Esophagus muscularis mucosa (tissue), 4 donors: ENCODE results near the gene P2RX1. TPM values are rescaled to one million over a fixed set of nuclear protein-coding genes. Genes with fewer than 3 reads are reported as not detected.
A peak's percentile ranks its signal among the peaks of the same experiment; 100 is the strongest.

ENCODE experiments used
- DNase-seq: peaks from one replicate; pipeline ENCODE4 v3.0.0-alpha.2; 2017; ENCODE audit errors: extremely low spot score
- H3K27ac ChIP-seq, 4 donors: fragments of 200-600 bp; sonication (generic); replicated peaks in 1 of 4; 1 replicate in 3 of 4; 2 replicates in 1 of 4; pipeline ENCODE4 v1.5.1; 2016 to 2019; ENCODE audit warnings: mild to moderate bottlenecking in 1 of 4
- H3K27me3 ChIP-seq, 4 donors: fragments of 200-600 bp; sonication (generic); one replicate each; pipeline versions ENCODE4 v1.5.1 to v1.6.0; 2016 to 2019
- H3K36me3 ChIP-seq, 4 donors: fragments of 200-600 bp; sonication (generic); one replicate each; pipeline ENCODE4 v1.5.1; 2016 to 2019
- H3K4me1 ChIP-seq, 4 donors: fragments of 200-600 bp; sonication (generic); one replicate each; pipeline ENCODE4 v1.5.1; 2016 to 2019
- H3K4me3 ChIP-seq, 4 donors: fragments of 200-600 bp; sonication (generic); 1 replicate in 2 of 4; 2 replicates in 2 of 4; pipeline ENCODE4 v1.5.1; 2016 to 2019; ENCODE audit warnings: mild to moderate bottlenecking in 4 of 4, moderate library complexity in 1 of 4
- H3K9me3 ChIP-seq, 4 donors: fragments of 200-600 bp; sonication (generic); 1 replicate in 3 of 4; 2 replicates in 1 of 4; pipeline ENCODE4 v1.5.1; 2016 to 2019
- EP300 ChIP-seq: sonication (generic); formaldehyde crosslinking; IDR thresholded peaks from one replicate; pipeline ENCODE4 v1.6.1; 2017; ENCODE audit warnings: antibody characterized with exemption
- POLR2A ChIP-seq: fragments of 450-650 bp; IDR thresholded peaks from one replicate; pipeline ENCODE4 v1.6.1; 2017; ENCODE audit warnings: antibody characterized with exemption, moderate library complexity, mild to moderate bottlenecking, low read depth
- POLR2AphosphoS5 ChIP-seq, 2 donors: sonication (generic); formaldehyde crosslinking; IDR thresholded peaks; one replicate each; pipeline ENCODE4 v1.6.1; 2017; ENCODE audit warnings: antibody characterized with exemption in 2 of 2
- WGBS: methylation state at CpG from one replicate; pipeline ENCODE4 v1.1.5; 2018; 5-methylcytosine and 5-hydroxymethylcytosine counted together
- intact Hi-C: fragments of 100-400 bp; cut with DNase I; formaldehyde crosslinking; loops from one replicate; pipeline ENCODE4 v1.15.1; 2023
- total RNA-seq, 4 donors: library from RNA; depleted of rRNA; stranded (reverse); fragments of >200 nt; gene quantifications; one replicate each; pipeline versions ENCODE4 v1.1.0 to v1.2.1, GENCODE V29; 2016
- TF ChIP-seq, protein P1 (sequence below), 3 experiments: fragments of 200-600 bp in 2 of 3; fragments of 450-650 bp in 1 of 3; sonication (generic) in 2 of 3; IDR thresholded peaks; one replicate each; pipeline ENCODE4 v1.5.1; 2017 to 2019; ENCODE audit warnings: antibody characterized with exemption in 3 of 3, mild to moderate bottlenecking in 2 of 3, moderate library complexity in 1 of 3

P2RX1 gene
- total RNA-seq, 4 donors from 2014 or later = 3.7 to 26.0 (median 10.2) TPM

- H3K4me3 ChIP-seq = peak within 1 kb of the TSS; percentile 60 to 88 (median 74)
- no peaks in the 10 kb centered on the region for H3K9me3 ChIP-seq
- H3K27me3 ChIP-seq = no peaks in the 10 kb centered on the region
- peaks cover 77 to 85% (median 80%) of the 10 kb centered on the region in 4 donors for H3K4me1 ChIP-seq
- intact Hi-C loops = no loop called here
- no peaks in the 10 kb centered on the region for H3K36me3 ChIP-seq
- peak; percentile 44 to 45 for TF ChIP-seq POLR2AphosphoS5 (IDR thresholded peaks at IDR 0.05)
- TF ChIP-seq POLR2A = no peak
- TF ChIP-seq, protein P1, sequence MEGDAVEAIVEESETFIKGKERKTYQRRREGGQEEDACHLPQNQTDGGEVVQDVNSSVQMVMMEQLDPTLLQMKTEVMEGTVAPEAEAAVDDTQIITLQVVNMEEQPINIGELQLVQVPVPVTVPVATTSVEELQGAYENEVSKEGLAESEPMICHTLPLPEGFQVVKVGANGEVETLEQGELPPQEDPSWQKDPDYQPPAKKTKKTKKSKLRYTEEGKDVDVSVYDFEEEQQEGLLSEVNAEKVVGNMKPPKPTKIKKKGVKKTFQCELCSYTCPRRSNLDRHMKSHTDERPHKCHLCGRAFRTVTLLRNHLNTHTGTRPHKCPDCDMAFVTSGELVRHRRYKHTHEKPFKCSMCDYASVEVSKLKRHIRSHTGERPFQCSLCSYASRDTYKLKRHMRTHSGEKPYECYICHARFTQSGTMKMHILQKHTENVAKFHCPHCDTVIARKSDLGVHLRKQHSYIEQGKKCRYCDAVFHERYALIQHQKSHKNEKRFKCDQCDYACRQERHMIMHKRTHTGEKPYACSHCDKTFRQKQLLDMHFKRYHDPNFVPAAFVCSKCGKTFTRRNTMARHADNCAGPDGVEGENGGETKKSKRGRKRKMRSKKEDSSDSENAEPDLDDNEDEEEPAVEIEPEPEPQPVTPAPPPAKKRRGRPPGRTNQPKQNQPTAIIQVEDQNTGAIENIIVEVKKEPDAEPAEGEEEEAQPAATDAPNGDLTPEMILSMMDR (IDR thresholded peaks at IDR 0.05) = peak in 1 of 3 experiments; percentile 20
- DNase-seq = peak; percentile 96
- peak within 1 kb of the TSS; percentile 88 to 91 (median 90) for H3K27ac ChIP-seq
- WGBS = 3% methylated on average over 25 of the region's 75 CpGs
Observed at GRCh38 chr17:3893003-3893719, 23.1 kb downstream of the P2RX1 start, which contains the start of gene CAMKK1. TSS of gene CAMKK1 (minus strand) at chr17:3893053. CDS start at chr17:3885687, 7,366 bp downstream.

- H3K4me1 ChIP-seq = peaks cover 85 to 93% (median 88%) of the 10 kb centered on the region in 4 donors
- H3K27ac ChIP-seq = peak overlapping the region; percentile 88 to 91 (median 90)
- TF ChIP-seq POLR2AphosphoS5 (IDR thresholded peaks at IDR 0.05) = peak; percentile 38 to 74
- TF ChIP-seq EP300 = no peak
- TF ChIP-seq, protein P1 (IDR thresholded peaks at IDR 0.05) = no peak
- no peak for TF ChIP-seq POLR2A
- H3K27me3 ChIP-seq = no peaks in the 10 kb centered on the region
- H3K4me3 ChIP-seq = peak overlapping the region; percentile 60 to 88 (median 74)
- DNase-seq = peak; percentile 94
- intact Hi-C loops = no loop called here
- WGBS = under 1% methylated on average over 26 of the region's 96 CpGs
- H3K36me3 ChIP-seq = no peaks in the 10 kb centered on the region
- no peaks in the 10 kb centered on the region for H3K9me3 ChIP-seq
Observed at GRCh38 chr17:3892095-3892998, 23.9 kb downstream of the P2RX1 start.

- Histone ChIP-seq H3K36me3 (no peaks in the 10 kb centered on the region), H3K9me3 (no peaks in the 10 kb centered on the region), H3K27me3 (no peaks in the 10 kb centered on the region), H3K4me1 (peaks cover 91 to 97% (median 94%) of the 10 kb centered on the region in 4 donors), H3K27ac (peak overlapping the region; percentile 88 to 91 (median 90)), H3K4me3 (peak overlapping the region; percentile 60 to 88 (median 74))
- no peak for TF ChIP-seq POLR2A
- TF ChIP-seq POLR2AphosphoS5 (IDR thresholded peaks at IDR 0.05) = no peak
- TF ChIP-seq, protein P1 (IDR thresholded peaks at IDR 0.05) = no peak
- TF ChIP-seq EP300 = no peak
- intact Hi-C loops = no loop called here
- DNase-seq = no peak
- WGBS = 44% methylated on average over 8 of the region's 12 CpGs
Observed at GRCh38 chr17:3891626-3892094, 24.6 kb downstream of the P2RX1 start.

GRCh38 chr17:3890878-3891219 is 25.4 kb downstream of the P2RX1 start:
- no peak overlapping the region for H3K4me3 ChIP-seq
- DNase-seq = no peak
- H3K36me3 ChIP-seq = no peaks in the 10 kb centered on the region
- peak overlapping the region; percentile 88 to 91 (median 90) for H3K27ac ChIP-seq
- H3K4me1 ChIP-seq = peaks cover 90 to 97% (median 95%) of the 10 kb centered on the region in 4 donors
- WGBS = 55% methylated on average over 4 of the region's 4 CpGs
- no peak for TF ChIP-seq EP300
- TF ChIP-seq, protein P1 (IDR thresholded peaks at IDR 0.05) = no peak
- no peak for TF ChIP-seq POLR2AphosphoS5 (IDR thresholded peaks at IDR 0.05)
- no peak for TF ChIP-seq POLR2A
- no peaks in the 10 kb centered on the region for H3K9me3 ChIP-seq
- no peaks in the 10 kb centered on the region for H3K27me3 ChIP-seq
- intact Hi-C loops = no loop called here
